ENCODE data around the gene HIVEP2.

Gene HIVEP2

GRCh38 chr6:142839686-142840040, 105.3 kb downstream of the HIVEP2 start:
- DNase-seq = no peak

GRCh38 chr6:142838821-142839685, 105.9 kb downstream of the HIVEP2 start:
- no peak for DNase-seq

DNA sequence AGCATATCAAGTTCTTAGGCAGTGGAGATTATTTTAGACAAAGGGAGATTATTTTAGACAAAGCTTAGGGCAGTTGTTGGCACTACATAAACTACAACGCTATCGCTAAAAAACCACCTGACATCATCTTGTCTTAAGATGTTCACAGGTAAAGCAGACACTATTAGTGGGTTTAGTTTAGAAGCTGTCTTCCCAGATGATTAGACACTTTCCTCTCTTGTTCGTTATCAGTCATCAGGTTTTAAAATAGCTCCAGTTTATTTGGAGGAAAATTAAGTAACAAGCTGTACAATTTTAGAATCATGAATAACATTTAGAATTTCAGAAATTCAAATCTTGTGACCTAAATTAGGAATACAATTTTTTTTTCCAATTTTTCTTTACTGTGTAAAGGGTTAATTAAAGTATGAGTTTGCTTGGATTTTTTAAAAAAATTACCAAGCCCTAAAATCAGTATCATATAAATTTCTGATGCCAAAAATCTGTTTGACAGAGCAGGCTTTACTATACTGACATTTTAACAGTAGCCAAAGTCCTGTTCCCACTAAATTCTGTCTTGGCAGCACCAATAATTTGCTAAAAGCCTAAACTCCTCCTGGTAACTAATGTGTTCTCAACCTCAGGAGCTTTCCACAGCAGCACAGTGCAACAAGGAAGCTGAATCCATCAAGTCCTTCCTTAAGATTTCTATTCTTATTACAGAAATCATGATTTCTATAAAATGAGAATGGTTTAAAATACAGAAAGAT, 109.0 kb downstream of the HIVEP2 start:
- DNase-seq = no peak

DNA sequence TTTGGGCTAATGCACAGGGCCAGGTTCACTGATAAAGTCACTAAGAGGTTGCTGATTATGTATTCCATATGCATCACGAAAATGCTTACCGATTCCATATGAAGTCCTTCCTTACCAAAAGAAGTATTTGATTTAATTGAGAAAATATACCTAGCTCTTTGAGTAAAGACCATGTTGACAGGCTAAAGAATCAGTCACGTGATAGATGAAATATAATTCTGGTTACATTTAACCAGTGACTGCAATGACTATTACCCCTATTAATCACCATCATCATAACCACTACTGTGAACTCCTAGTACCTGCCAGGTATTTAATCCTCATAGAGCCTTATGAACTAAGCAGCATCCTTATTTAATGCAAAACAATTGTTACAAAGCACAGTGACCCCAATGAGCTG, 110.1 kb downstream of the HIVEP2 start:
- DNase-seq = no peak

DNA sequence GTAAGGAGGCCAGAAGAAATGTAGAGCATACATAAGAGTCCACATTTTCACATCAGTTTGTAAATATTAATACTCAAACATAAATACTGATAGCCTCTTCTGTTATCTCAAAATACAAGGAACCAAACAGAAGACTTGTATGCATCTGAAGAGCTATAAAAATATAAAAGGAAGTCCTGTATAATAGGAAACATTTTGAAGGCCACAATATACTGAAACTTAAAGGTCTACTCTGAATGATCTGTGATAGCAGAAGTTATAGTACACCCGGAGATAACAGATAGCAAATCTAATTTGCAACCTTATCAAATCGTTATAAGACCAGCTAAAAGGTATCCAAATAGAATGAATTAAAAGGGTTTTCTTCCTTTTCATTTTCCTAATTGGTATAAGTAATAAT, 111.2 kb downstream of the HIVEP2 start:
- no peak for DNase-seq

GRCh38 chr6:142833054-142833453, 111.9 kb downstream of the HIVEP2 start:
- no peak for DNase-seq

- no peak for DNase-seq
These were observed 114.2 kb downstream of the HIVEP2 start for GRCh38 chr6:142830807-142831206.

GRCh38 chr6:142830116-142830710, 114.8 kb downstream of the HIVEP2 start:
- no peak for DNase-seq

- no peak for DNase-seq
These were observed 115.4 kb downstream of the HIVEP2 start for GRCh38 chr6:142829556-142829955.

DNA sequence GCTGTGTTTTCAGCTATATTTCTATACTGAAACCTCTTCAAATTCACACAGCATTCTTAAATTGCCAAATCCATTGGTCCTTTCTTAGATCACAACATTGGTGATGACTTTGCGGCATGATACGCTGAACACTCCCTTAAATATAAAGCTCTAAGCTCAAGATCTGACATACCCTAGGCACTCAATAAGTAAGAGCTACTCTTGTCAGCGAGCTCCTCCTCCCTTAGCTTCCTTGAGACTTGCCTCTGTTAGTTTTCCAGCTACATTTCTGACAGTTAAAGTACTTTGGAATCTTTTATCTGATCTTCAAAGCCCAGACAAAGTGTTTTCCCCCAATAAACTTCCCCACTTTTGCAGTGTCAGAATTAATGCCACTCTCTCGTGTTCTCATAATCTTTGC, 117.0 kb downstream of the HIVEP2 start:
- DNase-seq = no peak

DNA sequence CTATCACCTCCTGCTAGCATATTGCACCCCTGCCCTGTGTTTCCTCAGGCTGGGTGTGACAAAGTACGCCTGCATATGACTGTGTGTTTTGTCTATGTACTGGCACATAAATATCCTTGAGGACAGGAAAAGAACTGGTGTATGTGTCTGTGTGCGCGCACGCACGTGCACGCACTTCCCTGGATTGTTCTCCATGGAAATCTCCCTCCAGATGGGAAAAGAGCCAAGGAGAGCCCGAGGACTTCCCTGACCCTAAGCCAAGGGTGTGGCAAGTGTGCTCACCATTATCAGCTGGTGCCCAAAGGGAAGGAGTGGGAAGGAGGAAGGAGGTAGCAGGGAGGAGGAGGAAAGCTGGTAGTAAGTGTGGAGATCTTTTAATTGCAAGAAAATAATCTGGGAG, 117.6 kb downstream of the HIVEP2 start:
- DNase-seq = no peak

DNA sequence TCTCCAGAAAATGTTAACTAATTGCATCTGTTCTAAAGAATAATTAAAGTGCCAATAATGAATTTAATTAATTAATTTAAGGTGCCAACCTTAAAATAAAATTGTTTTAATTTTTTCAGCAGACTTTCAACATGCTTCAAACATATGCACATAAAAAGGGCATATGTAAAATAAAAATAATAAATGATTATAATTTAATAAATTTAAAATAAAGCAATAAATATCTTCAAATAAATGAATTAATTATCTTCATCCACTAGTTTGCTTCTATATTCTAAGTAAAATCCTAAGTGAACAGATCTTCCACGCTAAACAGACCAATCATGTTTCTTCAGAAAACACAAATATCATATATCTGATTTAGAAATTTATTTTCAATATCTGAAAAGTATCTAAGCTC, 119.2 kb downstream of the HIVEP2 start:
- DNase-seq = no peak

GRCh38 chr6:142824426-142824825, 120.5 kb downstream of the HIVEP2 start:
- no peak for DNase-seq

DNA sequence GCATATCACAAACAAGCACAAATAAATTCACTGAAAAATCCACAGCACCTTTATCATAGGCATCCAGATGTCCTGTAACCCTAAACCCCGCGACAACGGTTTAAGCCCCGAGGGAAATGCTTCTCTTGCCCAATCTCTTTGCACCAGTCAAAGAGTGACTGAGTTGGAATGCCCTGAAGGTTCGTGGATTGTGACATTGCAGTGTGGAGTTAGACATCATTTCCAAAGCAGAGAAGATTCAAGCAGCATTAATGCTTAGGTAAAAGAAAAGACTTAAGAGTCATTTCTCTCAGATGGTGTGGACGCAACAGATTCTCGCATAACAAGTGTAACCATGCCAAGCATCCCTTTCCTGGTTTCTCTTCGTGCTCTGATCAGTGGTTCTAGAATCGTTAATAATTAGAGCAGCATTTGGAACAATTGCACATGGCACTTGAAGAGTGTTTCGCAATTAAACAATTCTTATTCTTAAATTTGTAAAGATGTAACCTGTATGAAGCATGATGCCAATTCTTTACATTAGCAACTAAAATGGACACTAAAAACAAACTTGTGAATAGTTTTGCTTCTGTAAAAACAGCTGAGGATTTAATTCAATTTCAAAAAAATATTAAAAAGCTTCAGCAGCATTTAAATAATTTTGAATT, 121.6 kb downstream of the HIVEP2 start:
- no peak for DNase-seq

DNA sequence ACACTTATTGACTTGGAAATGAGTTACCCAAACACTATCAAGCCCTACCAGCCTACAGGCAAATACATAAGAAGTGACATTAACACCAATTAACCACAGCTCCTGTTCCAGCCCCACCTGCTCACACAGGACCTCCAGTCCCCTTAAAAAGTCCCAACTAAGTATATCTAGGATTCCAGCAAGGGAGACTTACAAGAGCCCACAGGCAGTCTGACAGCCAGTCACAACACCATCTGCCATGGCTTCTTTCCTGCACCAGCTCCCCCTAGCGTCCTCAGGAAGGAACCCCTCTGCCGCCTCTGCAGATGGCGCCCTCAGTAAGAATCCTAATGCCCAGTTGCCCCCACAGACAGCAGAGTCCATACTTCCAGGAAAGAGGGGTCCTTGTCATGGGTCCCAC, 122.1 kb downstream of the HIVEP2 start:
- no peak for DNase-seq

DNA sequence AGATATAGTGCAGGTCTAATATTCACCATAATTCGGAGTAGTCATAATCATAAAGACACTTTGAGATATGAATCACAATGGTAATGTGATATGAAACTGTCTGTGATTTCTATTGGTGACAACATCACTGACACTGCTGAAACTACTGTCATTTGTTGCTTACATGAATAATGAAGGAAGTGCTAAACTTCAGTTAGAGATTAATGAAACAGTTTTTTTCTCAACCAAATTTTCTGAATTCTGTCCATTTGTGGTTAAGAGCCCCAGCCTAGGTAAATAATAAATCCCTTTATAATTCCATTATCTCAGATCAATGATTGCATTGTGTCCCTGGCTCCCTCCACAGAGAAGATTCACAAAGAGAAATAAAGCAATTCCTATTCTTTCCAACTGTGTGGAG, 122.6 kb downstream of the HIVEP2 start:
- no peak for DNase-seq

- no peak for DNase-seq
These were observed 123.1 kb downstream of the HIVEP2 start for GRCh38 chr6:142821860-142822259.

GRCh38 chr6:142821164-142821716, 123.7 kb downstream of the HIVEP2 start:
- DNase-seq = no peak

GRCh38 chr6:142820338-142821051, 124.5 kb downstream of the HIVEP2 start:
- no peak for DNase-seq

GRCh38 chr6:142819603-142820337, 125.2 kb downstream of the HIVEP2 start:
- DNase-seq = no peak

- no peak for DNase-seq
These were observed 128.5 kb downstream of the HIVEP2 start for GRCh38 chr6:142816486-142816885.

GRCh38 chr6:142816031-142816430, 128.9 kb downstream of the HIVEP2 start:
- no peak for DNase-seq

All from NCI-H1417 treated with DMSO at 0.1 percent for 48 hours (cell line).